ENCODE results near the gene PRR29.

PRR29 gene

GRCh38 chr17:63999680-64000531 is 1.8 kb downstream of the PRR29 start:
- H3K4me1 ChIP-seq (ENCODE audit: control insufficient read depth in 1 of 2, insufficient read depth in 2 of 2, low read length in 2 of 2), result peaks cover 8 to 12% of the 10 kb centered on the region in 2 experiments
- no peak for DNase-seq
- H3K23ac ChIP-seq (ENCODE audit: low read length), result no peak overlapping the region
- H3K79me2 ChIP-seq (ENCODE audit: control insufficient read depth, insufficient read depth, low read length, poor library complexity), result no peaks in the 10 kb centered on the region
- no peak overlapping the region for H4K91ac ChIP-seq (ENCODE audit: low read depth, low read length)
- peaks cover 2% of the 10 kb centered on the region for H3K79me1 ChIP-seq (ENCODE audit: low read length)
- H2BK120ac ChIP-seq (ENCODE audit: insufficient read depth, low read length, poor library complexity), result no peak overlapping the region
- no peak overlapping the region for H2BK12ac ChIP-seq (ENCODE audit: low read length)
- H3K9ac ChIP-seq (ENCODE audit: low read length), result no peak overlapping the region
- no peak overlapping the region for H2AK5ac ChIP-seq (ENCODE audit: low read length)
- H3K18ac ChIP-seq (ENCODE audit: low read length), result no peak overlapping the region
- H3K27ac ChIP-seq (ENCODE audit: low read depth, low read length), result no peak overlapping the region
- H3K4me3 ChIP-seq (ENCODE audit: low read depth, low read length), result no peak overlapping the region
- peaks cover 6% of the 10 kb centered on the region for H3K9me3 ChIP-seq (ENCODE audit: insufficient read depth, low read depth, low read length)
- no peak overlapping the region for H3K14ac ChIP-seq (ENCODE audit: low read length)
- no peak overlapping the region for H2BK5ac ChIP-seq (ENCODE audit: low read depth, low read length, poor library complexity)
- no peaks in the 10 kb centered on the region for H3K27me3 ChIP-seq (ENCODE audit: insufficient read depth, low read length)
- WGBS (ENCODE audit: extremely low coverage, insufficient coverage, insufficient read length), result no CpG with 5 or more reads among the region's 25 CpGs
- no peak overlapping the region for H4K12ac ChIP-seq (ENCODE audit: low read depth, low read length)
- no peak overlapping the region for H3K4ac ChIP-seq (ENCODE audit: low read depth, low read length)
- no peak overlapping the region for H3K4me2 ChIP-seq (ENCODE audit: low read length)
- no peak overlapping the region for H4K8ac ChIP-seq (ENCODE audit: low read depth, low read length)
- H2AFZ ChIP-seq (ENCODE audit: insufficient read depth, low read length, poor library complexity), result no peak overlapping the region
- no peaks in the 10 kb centered on the region for H3K36me3 ChIP-seq (ENCODE audit: control insufficient read depth in 1 of 2, insufficient read depth in 2 of 2, low read length in 2 of 2)

GRCh38 chr17:64001091-64001579 is 3.0 kb downstream of the PRR29 start:
- Histone ChIP-seq H3K79me1 (ENCODE audit: low read length) (peaks cover 2% of the 10 kb centered on the region), H2BK12ac (ENCODE audit: low read length) (no peak overlapping the region), H3K4me1 (ENCODE audit: control insufficient read depth in 1 of 2, insufficient read depth in 2 of 2, low read length in 2 of 2) (peaks cover 8 to 12% of the 10 kb centered on the region in 2 experiments), H3K4me3 (ENCODE audit: low read depth, low read length) (no peak overlapping the region), H4K12ac (ENCODE audit: low read depth, low read length) (no peak overlapping the region), H3K27ac (ENCODE audit: low read depth, low read length) (no peak overlapping the region), H2BK120ac (ENCODE audit: insufficient read depth, low read length, poor library complexity) (no peak overlapping the region), H2BK5ac (ENCODE audit: low read depth, low read length, poor library complexity) (no peak overlapping the region), H4K8ac (ENCODE audit: low read depth, low read length) (no peak overlapping the region), H2AK5ac (ENCODE audit: low read length) (no peak overlapping the region), H3K14ac (ENCODE audit: low read length) (no peak overlapping the region), H3K27me3 (ENCODE audit: insufficient read depth, low read length) (no peaks in the 10 kb centered on the region), H3K4me2 (ENCODE audit: low read length) (no peak overlapping the region), H3K23ac (ENCODE audit: low read length) (no peak overlapping the region), H3K36me3 (ENCODE audit: control insufficient read depth in 1 of 2, insufficient read depth in 2 of 2, low read length in 2 of 2) (no peaks in the 10 kb centered on the region), H3K18ac (ENCODE audit: low read length) (no peak overlapping the region), H3K4ac (ENCODE audit: low read depth, low read length) (no peak overlapping the region), H3K79me2 (ENCODE audit: control insufficient read depth, insufficient read depth, low read length, poor library complexity) (no peaks in the 10 kb centered on the region), H4K91ac (ENCODE audit: low read depth, low read length) (no peak overlapping the region), H2AFZ (ENCODE audit: insufficient read depth, low read length, poor library complexity) (no peak overlapping the region), H3K9me3 (ENCODE audit: insufficient read depth, low read depth, low read length) (peaks cover 6% of the 10 kb centered on the region), H3K9ac (ENCODE audit: low read length) (no peak overlapping the region)
- DNase-seq, result no peak
- WGBS (ENCODE audit: extremely low coverage, insufficient coverage, insufficient read length), result no CpG with 5 or more reads among the region's 7 CpGs

DNA sequence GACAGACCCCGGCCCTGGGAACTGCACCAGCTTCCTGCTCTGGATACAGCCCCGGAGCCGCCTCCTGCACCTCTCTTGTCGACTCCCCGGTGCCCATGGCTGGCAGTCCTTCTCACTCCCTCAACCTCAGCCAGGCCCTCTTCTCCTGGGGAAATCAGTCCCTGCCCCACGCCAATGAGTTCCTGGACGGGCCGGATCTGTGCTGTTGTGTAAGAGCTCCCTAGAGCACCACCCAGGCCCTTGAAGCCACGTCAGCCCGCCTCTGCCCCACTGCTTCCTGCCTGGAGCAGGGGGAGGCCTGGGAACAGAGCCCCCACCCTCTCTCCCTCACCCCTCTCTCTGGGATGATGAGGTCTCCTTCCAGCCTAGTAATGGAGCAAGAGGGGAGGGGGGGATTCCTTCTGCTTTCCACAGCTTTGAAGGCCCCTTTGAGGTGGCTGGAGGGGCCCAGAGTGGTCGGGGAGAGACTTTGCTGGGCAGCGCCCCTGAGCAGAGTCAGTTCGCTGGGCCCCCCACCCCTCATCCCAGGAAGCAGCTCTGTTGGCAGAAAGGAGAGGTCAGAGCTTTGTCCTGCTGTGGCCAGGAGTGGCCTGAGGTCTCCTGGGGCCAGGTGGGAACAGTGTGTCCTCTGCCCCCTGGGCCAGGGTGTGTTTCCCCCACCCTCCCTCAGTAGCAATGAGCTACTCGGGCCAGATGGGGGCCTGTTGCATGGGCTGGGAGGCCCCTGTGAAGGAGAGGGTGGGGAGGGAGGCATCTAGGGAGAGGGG is 3.8 kb downstream of the PRR29 start:
- WGBS (ENCODE audit: extremely low coverage, insufficient coverage, insufficient read length), result no CpG with 5 or more reads among the region's 14 CpGs
- H3K18ac ChIP-seq (ENCODE audit: low read length), result no peak overlapping the region
- DNase-seq, result no peak
- H2BK5ac ChIP-seq (ENCODE audit: low read depth, low read length, poor library complexity), result no peak overlapping the region
- no peaks in the 10 kb centered on the region for H3K36me3 ChIP-seq (ENCODE audit: control insufficient read depth in 1 of 2, insufficient read depth in 2 of 2, low read length in 2 of 2)
- no peak overlapping the region for H3K14ac ChIP-seq (ENCODE audit: low read length)
- H4K91ac ChIP-seq (ENCODE audit: low read depth, low read length), result no peak overlapping the region
- H3K4me1 ChIP-seq (ENCODE audit: control insufficient read depth in 1 of 2, insufficient read depth in 2 of 2, low read length in 2 of 2), result peaks cover 8 to 12% of the 10 kb centered on the region in 2 experiments
- H3K79me2 ChIP-seq (ENCODE audit: control insufficient read depth, insufficient read depth, low read length, poor library complexity), result no peaks in the 10 kb centered on the region
- no peak overlapping the region for H3K4ac ChIP-seq (ENCODE audit: low read depth, low read length)
- no peak overlapping the region for H3K27ac ChIP-seq (ENCODE audit: low read depth, low read length)
- no peak overlapping the region for H4K8ac ChIP-seq (ENCODE audit: low read depth, low read length)
- H2BK12ac ChIP-seq (ENCODE audit: low read length), result no peak overlapping the region
- H3K79me1 ChIP-seq (ENCODE audit: low read length), result peaks cover 2% of the 10 kb centered on the region
- H3K23ac ChIP-seq (ENCODE audit: low read length), result no peak overlapping the region
- no peak overlapping the region for H3K4me2 ChIP-seq (ENCODE audit: low read length)
- H2BK120ac ChIP-seq (ENCODE audit: insufficient read depth, low read length, poor library complexity), result no peak overlapping the region
- no peak overlapping the region for H2AFZ ChIP-seq (ENCODE audit: insufficient read depth, low read length, poor library complexity)
- no peak overlapping the region for H3K9ac ChIP-seq (ENCODE audit: low read length)
- H3K4me3 ChIP-seq (ENCODE audit: low read depth, low read length), result no peak overlapping the region
- peaks cover 6% of the 10 kb centered on the region for H3K9me3 ChIP-seq (ENCODE audit: insufficient read depth, low read depth, low read length)
- H2AK5ac ChIP-seq (ENCODE audit: low read length), result no peak overlapping the region
- H3K27me3 ChIP-seq (ENCODE audit: insufficient read depth, low read length), result no peaks in the 10 kb centered on the region
- no peak overlapping the region for H4K12ac ChIP-seq (ENCODE audit: low read depth, low read length)

DNA sequence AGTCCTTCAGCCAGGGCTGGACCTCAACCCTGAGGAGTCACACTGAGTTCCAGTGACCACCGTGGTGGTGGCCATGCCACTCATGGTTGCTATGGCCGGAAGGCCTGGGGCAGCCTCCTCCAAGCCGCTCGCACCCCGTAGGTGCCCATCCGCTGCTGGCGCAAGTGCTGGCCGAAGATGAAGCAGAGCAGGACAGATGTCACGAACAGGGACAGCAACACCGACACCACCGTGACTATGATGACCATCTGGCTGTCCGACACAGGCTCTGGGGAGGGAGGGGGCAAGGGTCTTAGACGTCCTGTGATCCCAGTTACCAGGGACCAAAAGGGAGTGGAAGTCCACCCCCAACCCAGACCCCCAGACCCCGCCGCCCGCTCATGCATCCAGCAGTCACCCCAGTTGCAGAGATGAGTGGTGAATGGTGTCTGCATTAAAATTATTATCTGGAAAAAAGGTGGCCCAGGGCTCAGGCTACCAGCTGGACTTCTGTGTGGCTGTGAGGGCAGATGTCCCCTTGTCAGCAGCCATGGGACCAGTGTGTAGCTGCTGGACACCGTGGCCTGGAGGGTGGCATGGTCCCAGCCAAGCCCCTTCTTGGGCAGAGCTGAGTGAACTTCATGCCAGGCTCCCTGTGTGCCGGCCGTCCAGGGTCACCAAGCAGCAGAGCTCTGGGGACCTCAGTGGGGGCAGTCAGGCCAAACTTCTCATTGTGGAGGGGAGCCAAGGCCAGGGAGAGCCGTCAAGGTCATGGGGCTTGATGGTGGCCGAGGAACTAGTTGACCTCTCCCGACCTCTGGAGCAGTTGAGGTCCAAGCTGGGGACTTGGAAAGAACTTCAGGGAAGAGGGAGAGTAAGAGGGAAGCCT is 4.7 kb downstream of the PRR29 start:
- DNase-seq, result no peak
- Histone ChIP-seq H4K91ac (ENCODE audit: low read depth, low read length) (no peak overlapping the region), H2AFZ (ENCODE audit: insufficient read depth, low read length, poor library complexity) (no peak overlapping the region), H3K9me3 (ENCODE audit: insufficient read depth, low read depth, low read length) (peaks cover 6% of the 10 kb centered on the region), H3K36me3 (ENCODE audit: control insufficient read depth in 1 of 2, insufficient read depth in 2 of 2, low read length in 2 of 2) (no peaks in the 10 kb centered on the region), H2BK120ac (ENCODE audit: insufficient read depth, low read length, poor library complexity) (no peak overlapping the region), H3K79me2 (ENCODE audit: control insufficient read depth, insufficient read depth, low read length, poor library complexity) (no peaks in the 10 kb centered on the region), H2BK5ac (ENCODE audit: low read depth, low read length, poor library complexity) (no peak overlapping the region), H3K27me3 (ENCODE audit: insufficient read depth, low read length) (no peaks in the 10 kb centered on the region), H3K4me3 (ENCODE audit: low read depth, low read length) (no peak overlapping the region), H3K14ac (ENCODE audit: low read length) (no peak overlapping the region), H3K79me1 (ENCODE audit: low read length) (peaks cover 2% of the 10 kb centered on the region), H4K12ac (ENCODE audit: low read depth, low read length) (no peak overlapping the region), H3K23ac (ENCODE audit: low read length) (no peak overlapping the region), H3K4me2 (ENCODE audit: low read length) (no peak overlapping the region), H2AK5ac (ENCODE audit: low read length) (no peak overlapping the region), H3K4ac (ENCODE audit: low read depth, low read length) (no peak overlapping the region), H4K8ac (ENCODE audit: low read depth, low read length) (no peak overlapping the region), H3K18ac (ENCODE audit: low read length) (no peak overlapping the region), H2BK12ac (ENCODE audit: low read length) (no peak overlapping the region), H3K9ac (ENCODE audit: low read length) (no peak overlapping the region), H3K27ac (ENCODE audit: low read depth, low read length) (no peak overlapping the region), H3K4me1 (ENCODE audit: control insufficient read depth in 1 of 2, insufficient read depth in 2 of 2, low read length in 2 of 2) (peaks cover 2 to 5% of the 10 kb centered on the region in 2 experiments)
- WGBS (ENCODE audit: extremely low coverage, insufficient coverage, insufficient read length), result no CpG with 5 or more reads among the region's 22 CpGs

Measured in trophoblast cell (in vitro differentiated cells and primary cell).